Right atrium auricular region (tissue), 2 donors: Measurements from ENCODE around the gene LTO1. TPM values are rescaled to one million over a fixed set of nuclear protein-coding genes. Genes with fewer than 3 reads are reported as not detected.

Experiments used
- DNase-seq: peaks from one replicate; pipeline ENCODE4 v3.0.0-alpha.2; 2019; ENCODE audit warnings: low spot score
- H3K27ac ChIP-seq, 2 donors: fragments of 200-600 bp; sonication (generic); 1 replicate in 1 of 2; 2 replicates in 1 of 2; pipeline ENCODE4 v1.5.1; 2016 to 2019
- H3K27me3 ChIP-seq, 2 donors: fragments of 200-600 bp; sonication (generic); one replicate each; pipeline versions ENCODE4 v1.5.1 to v1.6.0; 2017 to 2019
- H3K36me3 ChIP-seq: fragments of 200-600 bp; sonication (generic); one replicate; pipeline ENCODE4 v1.5.1; 2016
- H3K4me1 ChIP-seq, 2 donors: fragments of 200-600 bp; sonication (generic); one replicate each; pipeline versions ENCODE4 v1.5.1 to v1.6.0; 2017 to 2019
- H3K4me3 ChIP-seq, 2 donors: fragments of 200-600 bp; sonication (generic); 1 replicate in 1 of 2; 2 replicates in 1 of 2; pipeline ENCODE4 v1.5.1; 2017 to 2019; ENCODE audit warnings: mild to moderate bottlenecking in 1 of 2, moderate library complexity in 1 of 2
- H3K9me3 ChIP-seq, 2 donors: fragments of 200-600 bp; sonication (generic); one replicate each; pipeline ENCODE4 v1.5.1; 2019
- total RNA-seq, 2 donors: library from RNA; depleted of rRNA; stranded (reverse); fragments of >200 nt; gene quantifications; one replicate each; pipeline ENCODE4 v1.1.0, GENCODE V29; 2016
- TF ChIP-seq, protein P1 (sequence below), 2 donors: fragments of 200-600 bp; sonication (generic); IDR thresholded peaks; one replicate each; pipeline ENCODE4 v1.5.1; 2019; ENCODE audit warnings: antibody characterized with exemption in 2 of 2

The LTO1 gene
- total RNA-seq, 2 donors from 2014 or later: 4.7 to 6.0 TPM

DNA sequence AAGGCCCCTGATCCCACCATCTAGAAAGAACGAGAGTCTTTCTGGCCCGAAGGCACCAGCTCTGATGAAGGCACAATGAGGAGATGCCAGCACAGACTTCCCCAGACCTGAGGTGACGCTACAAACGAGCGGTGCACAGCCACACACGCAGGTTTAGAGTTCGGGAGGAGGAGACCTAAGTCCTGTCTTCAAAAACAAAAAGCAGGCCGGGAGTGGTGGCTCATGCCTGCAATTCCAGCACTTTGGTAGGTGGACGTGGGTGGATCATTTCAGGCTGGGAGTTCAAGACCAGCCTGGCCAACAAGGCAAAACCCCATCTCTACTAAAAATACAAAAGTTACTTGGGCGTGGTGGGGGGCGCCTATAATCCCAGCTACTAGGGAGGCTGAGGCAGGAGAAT, 9.5 kb downstream of the LTO1 start:
- Histone ChIP-seq H3K4me3 (no peak overlapping the region), H3K36me3 (peaks cover 44% of the 10 kb centered on the region), H3K4me1 (peaks cover 0 to 10% of the 10 kb centered on the region in 2 donors), H3K9me3 (no peaks in the 10 kb centered on the region), H3K27ac (no peak overlapping the region), H3K27me3 (no peaks in the 10 kb centered on the region)
- TF ChIP-seq, protein P1, sequence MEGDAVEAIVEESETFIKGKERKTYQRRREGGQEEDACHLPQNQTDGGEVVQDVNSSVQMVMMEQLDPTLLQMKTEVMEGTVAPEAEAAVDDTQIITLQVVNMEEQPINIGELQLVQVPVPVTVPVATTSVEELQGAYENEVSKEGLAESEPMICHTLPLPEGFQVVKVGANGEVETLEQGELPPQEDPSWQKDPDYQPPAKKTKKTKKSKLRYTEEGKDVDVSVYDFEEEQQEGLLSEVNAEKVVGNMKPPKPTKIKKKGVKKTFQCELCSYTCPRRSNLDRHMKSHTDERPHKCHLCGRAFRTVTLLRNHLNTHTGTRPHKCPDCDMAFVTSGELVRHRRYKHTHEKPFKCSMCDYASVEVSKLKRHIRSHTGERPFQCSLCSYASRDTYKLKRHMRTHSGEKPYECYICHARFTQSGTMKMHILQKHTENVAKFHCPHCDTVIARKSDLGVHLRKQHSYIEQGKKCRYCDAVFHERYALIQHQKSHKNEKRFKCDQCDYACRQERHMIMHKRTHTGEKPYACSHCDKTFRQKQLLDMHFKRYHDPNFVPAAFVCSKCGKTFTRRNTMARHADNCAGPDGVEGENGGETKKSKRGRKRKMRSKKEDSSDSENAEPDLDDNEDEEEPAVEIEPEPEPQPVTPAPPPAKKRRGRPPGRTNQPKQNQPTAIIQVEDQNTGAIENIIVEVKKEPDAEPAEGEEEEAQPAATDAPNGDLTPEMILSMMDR (IDR thresholded peaks at IDR 0.05): no peak
- DNase-seq: no peak

DNA sequence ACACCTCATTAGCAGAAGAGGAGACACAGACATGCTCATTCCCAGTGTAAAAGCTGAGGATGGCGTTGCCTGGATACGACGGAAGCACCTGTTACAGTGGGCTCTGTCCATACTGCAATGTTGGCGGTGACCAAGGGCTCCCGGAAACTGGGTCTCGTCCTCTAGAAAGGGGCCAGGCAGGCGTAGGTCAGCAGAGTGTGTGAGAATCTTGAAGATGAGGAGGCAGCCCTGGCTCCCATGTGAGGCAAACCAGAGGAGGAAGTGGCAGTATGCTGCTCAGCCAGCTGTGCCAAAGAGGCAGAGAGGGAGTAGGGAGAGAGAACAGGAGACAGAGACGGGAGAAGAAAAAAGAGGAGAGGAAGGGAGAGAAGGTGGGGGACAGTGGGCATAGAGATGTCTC, 10.3 kb downstream of the LTO1 start:
- H3K4me1 ChIP-seq: peaks cover 0 to 2% of the 10 kb centered on the region in 2 donors
- DNase-seq: no peak
- no peak overlapping the region for H3K4me3 ChIP-seq
- H3K27me3 ChIP-seq: no peaks in the 10 kb centered on the region
- no peak overlapping the region for H3K27ac ChIP-seq
- no peaks in the 10 kb centered on the region for H3K9me3 ChIP-seq
- peaks cover 44% of the 10 kb centered on the region for H3K36me3 ChIP-seq
- TF ChIP-seq, protein P1 (IDR thresholded peaks at IDR 0.05): no peak

DNA sequence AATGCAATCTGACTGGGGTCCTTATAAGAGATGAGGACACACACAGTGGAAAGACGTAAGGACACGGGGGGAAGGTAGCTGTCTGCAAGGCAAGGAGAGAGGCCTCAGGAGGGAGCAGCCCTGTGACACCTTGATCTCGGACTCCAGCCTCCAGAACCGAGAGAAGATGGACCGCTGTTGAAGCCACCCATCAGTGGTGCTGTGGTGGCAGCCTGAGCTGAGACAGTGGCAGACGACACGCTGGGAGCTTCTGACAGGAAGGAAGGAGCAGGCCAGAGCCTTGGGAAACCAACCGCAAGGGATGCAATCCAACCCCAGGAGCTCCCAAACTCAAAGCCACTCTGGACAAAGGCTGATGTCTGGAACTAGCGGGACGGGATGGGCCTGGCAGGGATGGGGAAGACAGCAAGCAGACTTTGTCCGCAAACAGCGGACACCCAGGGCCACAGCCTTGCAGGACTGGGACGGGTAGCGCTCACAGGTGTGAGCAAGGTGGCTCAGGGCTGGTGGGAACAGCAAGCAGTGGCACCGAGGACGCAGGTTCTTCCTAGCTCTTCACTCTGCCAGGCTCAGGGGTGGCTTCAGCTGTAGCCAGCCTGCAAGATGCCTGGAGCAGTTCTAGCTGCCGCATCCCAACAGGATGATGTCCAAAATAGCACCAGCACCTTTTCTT, 10.9 kb downstream of the LTO1 start:
- Histone ChIP-seq H3K36me3 (peaks cover 38% of the 10 kb centered on the region), H3K27me3 (no peaks in the 10 kb centered on the region), H3K27ac (no peak overlapping the region), H3K4me3 (no peak overlapping the region), H3K4me1 (no peaks in the 10 kb centered on the region), H3K9me3 (no peaks in the 10 kb centered on the region)
- TF ChIP-seq, protein P1 (IDR thresholded peaks at IDR 0.05): no peak
- DNase-seq: no peak

DNA sequence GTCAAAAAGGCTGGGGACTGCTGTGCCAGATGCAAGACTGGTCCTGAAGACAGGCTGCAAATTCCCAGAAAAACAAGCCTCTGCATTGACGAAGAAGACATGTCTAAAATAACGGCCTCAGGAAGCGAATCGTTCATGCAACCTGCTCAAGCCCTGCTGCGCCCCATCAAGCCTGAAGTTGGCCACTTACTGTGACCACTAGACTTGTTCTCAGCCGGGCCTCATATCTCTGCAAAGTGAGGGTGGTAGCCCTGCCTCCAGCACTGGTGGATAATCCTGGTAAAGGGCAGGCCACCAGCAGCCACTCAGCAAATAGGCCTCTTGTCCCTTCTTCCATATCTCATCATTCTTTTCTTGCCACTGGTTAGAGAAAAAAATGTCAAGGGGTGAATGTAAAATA, 11.8 kb downstream of the LTO1 start:
- H3K27ac ChIP-seq: no peak overlapping the region
- no peaks in the 10 kb centered on the region for H3K4me1 ChIP-seq
- DNase-seq: no peak
- no peak overlapping the region for H3K4me3 ChIP-seq
- H3K36me3 ChIP-seq: peaks cover 36% of the 10 kb centered on the region
- no peaks in the 10 kb centered on the region for H3K27me3 ChIP-seq
- H3K9me3 ChIP-seq: no peaks in the 10 kb centered on the region
- TF ChIP-seq, protein P1 (IDR thresholded peaks at IDR 0.05): no peak

DNA sequence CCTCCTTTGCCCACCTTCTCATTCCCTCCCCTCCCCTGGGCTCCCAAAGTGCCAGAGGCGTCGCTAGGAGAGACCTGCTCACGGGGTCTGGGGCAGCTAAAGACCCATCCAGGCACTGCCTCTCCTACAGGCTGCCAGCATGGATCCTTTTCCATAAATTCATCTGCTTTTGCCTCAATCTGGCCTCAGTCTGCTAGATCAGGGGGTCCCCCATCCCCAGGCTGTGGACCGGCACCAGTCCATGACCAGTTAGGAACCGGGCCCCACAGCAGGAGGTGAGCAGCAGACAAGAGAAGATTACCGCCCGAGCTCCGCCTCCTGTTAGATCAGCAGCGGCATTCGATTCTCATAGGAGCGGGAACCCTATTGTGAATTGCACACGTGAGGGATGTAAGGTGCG, 12.3 kb downstream of the LTO1 start:
- DNase-seq: no peak
- Histone ChIP-seq H3K4me1 (no peaks in the 10 kb centered on the region), H3K4me3 (no peak overlapping the region), H3K27ac (no peak overlapping the region), H3K27me3 (no peaks in the 10 kb centered on the region), H3K36me3 (peaks cover 36% of the 10 kb centered on the region), H3K9me3 (no peaks in the 10 kb centered on the region)
- TF ChIP-seq, protein P1 (IDR thresholded peaks at IDR 0.05): no peak
